ENCODE data around the gene SEPTIN5.

DNA sequence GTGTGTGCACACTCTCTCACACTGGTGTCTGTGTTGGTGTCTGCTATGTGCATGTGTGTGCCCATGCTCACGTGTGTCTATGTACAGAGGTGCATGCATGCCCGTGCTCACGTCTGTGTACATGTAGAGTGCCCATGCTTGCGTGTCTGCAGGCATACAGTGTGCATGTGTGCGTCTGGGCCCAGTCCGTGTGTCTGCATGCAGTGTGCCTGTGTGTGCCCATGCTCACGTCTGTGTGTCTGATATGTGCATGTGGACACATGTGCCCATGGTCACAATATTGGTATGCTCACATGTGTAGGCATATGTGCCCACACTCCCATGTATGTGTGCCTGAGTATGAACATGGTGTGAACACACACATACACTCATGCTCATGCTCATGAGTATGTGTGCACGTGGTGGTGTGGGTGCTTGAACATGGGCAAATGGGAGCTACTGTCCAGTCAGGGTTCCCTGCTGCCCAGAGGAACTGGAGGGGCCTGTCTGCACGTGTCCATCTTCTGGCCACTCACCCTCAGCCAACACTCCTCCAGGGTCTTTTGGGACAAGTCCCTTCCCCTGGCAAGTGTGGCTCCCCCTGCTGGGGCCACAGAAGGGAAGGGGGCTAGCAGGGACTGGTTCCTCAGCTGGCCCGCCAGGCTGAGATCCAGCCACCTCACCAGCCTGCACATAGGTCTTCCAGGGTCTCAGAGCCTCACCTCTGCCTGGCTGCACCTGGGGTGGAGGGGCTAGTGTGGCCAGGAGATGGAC is 39.0 kb downstream of the SEPTIN5 start:
- TF ChIP-seq, protein P1, sequence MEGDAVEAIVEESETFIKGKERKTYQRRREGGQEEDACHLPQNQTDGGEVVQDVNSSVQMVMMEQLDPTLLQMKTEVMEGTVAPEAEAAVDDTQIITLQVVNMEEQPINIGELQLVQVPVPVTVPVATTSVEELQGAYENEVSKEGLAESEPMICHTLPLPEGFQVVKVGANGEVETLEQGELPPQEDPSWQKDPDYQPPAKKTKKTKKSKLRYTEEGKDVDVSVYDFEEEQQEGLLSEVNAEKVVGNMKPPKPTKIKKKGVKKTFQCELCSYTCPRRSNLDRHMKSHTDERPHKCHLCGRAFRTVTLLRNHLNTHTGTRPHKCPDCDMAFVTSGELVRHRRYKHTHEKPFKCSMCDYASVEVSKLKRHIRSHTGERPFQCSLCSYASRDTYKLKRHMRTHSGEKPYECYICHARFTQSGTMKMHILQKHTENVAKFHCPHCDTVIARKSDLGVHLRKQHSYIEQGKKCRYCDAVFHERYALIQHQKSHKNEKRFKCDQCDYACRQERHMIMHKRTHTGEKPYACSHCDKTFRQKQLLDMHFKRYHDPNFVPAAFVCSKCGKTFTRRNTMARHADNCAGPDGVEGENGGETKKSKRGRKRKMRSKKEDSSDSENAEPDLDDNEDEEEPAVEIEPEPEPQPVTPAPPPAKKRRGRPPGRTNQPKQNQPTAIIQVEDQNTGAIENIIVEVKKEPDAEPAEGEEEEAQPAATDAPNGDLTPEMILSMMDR (IDR thresholded peaks at IDR 0.05) = no peak
- no peak for TF ChIP-seq POLR2A (IDR thresholded peaks at IDR 0.05)
